ENCODE data around the gene CDKN2C.

DNA sequence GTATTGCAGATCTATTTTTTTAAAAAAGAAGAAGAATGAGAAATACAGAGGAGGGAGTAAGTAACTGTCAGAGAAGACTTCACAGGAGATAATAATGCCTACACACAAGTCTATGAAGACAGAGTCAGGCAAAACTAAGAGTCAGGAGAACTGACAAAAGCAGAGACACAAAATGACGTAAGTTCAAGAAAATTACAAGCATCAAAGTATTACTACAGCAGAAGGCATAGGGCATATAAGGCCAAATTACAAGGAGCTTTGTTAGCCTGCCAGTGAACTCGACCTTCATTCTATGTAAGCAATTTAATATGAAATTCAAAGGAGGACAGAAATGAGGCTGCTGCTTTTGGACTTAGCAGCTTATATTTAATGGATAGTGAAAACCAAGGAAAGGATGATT is 33.7 kb upstream of the CDKN2C start:
- TF ChIP-seq, protein P1, sequence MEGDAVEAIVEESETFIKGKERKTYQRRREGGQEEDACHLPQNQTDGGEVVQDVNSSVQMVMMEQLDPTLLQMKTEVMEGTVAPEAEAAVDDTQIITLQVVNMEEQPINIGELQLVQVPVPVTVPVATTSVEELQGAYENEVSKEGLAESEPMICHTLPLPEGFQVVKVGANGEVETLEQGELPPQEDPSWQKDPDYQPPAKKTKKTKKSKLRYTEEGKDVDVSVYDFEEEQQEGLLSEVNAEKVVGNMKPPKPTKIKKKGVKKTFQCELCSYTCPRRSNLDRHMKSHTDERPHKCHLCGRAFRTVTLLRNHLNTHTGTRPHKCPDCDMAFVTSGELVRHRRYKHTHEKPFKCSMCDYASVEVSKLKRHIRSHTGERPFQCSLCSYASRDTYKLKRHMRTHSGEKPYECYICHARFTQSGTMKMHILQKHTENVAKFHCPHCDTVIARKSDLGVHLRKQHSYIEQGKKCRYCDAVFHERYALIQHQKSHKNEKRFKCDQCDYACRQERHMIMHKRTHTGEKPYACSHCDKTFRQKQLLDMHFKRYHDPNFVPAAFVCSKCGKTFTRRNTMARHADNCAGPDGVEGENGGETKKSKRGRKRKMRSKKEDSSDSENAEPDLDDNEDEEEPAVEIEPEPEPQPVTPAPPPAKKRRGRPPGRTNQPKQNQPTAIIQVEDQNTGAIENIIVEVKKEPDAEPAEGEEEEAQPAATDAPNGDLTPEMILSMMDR (IDR thresholded peaks at IDR 0.05) = no peak
- TF ChIP-seq POLR2AphosphoS5 (IDR thresholded peaks at IDR 0.05) (no peak), POLR2A (IDR thresholded peaks at IDR 0.05) (no peak)

All from breast epithelium (tissue), 3 donors.